HG03025 (cell line): ENCODE measurements around the gene F8.

ENCODE experiments used
- ATAC-seq: cut with Tn5 transposase; IDR thresholded peaks from one replicate; pipeline ENCODE4 v1.9.1; 2021; ENCODE audit warnings: mild to moderate bottlenecking, moderate library complexity; ENCODE audit not compliant: unreplicated experiment, low FRiP score

F8 gene

DNA sequence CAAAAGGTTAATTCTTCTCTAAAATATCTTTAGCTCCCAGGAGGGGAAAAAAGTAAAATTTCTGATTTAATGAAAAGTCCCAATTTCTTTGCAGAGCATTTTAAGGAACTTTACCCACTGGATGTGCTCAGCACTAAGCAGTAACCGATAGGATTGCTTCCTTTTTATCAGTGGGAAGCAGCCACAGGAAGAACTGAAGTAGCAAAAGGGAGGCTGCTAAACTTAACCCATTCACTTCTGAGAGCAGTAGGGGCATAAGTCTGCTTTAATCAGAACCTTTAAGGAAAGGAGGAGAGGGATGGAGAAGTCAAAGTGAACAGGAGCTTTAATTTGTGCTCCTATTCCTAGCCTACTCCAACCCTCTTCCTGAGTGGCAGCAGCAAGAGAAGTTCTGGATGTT, at the start of gene F8:
Gene F8 (minus strand): TSS at position 139 of the 400 bp plus-strand sequence. CDS start 171 bp downstream, outside the sequence.
- ATAC-seq: no peak

GRCh38 chrX:155071694-155072280, 49.3 kb upstream of the F8 start:
- no peak for ATAC-seq

DNA sequence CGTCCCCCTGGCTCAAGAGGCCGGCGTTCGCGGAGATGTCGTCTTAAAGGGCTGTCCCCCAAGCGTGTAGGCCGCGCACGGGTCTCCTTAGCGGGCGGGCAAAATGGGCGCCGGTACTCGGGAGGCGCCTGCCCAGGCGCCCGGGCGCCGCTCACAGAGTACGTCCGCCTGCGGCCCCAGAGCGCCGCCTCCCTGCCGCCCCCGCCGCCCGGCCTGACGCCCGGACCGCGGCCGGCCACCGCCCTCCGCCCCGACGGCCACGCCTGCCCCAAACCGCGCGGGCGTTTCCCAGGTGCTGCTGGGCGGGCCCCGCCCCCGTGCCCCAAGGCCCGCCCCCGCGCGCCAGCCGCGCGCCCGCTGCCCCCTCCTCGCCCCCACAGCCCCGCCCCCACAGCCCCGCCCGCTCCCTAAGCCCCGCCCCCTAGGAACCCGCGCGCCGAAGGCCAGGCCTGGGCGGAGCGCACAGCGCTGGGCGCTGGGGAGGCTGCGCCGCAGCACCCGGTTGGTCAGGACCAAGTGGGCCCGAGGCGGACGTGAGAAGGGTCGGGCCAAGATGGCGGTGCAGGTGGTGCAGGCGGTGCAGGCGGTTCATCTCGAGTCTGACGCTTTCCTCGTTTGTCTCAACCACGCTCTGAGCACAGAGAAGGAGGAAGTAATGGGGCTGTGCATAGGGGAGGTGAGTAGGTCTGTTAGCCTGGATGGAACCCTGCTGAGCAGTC, 48.6 kb upstream of the F8 start, which contains the start of the genes BRCC3, CMC4 and MTCP1:
Gene BRCC3 (plus strand): TSS at position 534 of the 719 bp plus-strand sequence. CDS start 20 bp downstream, at position 554.
Gene CMC4 (minus strand): TSS at position 162 of the 719 bp plus-strand sequence. CDS start 7,113 bp downstream, outside the sequence.
Gene MTCP1 (minus strand): TSS at position 162 of the 719 bp plus-strand sequence. CDS start 5,126 bp downstream, outside the sequence.
- peak; percentile 92 for ATAC-seq

DNA sequence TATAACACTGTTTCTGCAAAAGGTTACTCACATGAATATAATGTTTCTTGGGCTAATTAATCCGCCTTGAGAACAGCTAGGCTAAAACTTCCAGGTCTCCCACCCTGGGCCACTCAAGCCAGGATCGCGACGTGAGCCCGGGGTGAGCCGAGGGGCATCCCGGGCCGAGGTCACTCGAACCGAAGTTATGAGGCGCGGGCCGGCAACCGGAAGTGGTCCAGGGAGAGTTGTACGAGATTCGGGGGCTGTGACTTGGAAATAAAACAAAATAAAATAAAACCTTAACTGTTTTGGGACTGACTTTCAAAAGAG, 48.1 kb upstream of the F8 start:
- ATAC-seq: peak; percentile 18

DNA sequence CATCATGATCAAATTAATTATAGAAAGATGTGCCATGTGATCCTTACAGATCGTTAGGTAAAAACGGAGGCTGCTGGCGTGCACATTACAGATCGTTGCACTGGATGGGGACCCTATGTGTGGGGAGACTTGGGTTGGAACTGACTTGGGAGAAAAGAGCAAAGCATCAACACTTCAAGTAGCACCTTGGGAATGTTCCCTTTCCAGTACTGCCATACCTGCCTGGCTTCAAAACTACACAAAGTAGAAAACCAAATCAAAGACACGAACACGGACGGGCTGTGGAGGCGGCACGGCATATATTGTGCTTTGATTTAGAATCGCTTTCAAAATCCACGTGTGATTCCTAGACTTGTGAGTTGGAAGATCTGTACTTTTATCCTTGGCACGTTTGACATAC, 47.5 kb upstream of the F8 start:
- ATAC-seq: no peak

- no peak for ATAC-seq
Measured at GRCh38 chrX:155069414-155069813, 46.9 kb upstream of the F8 start.

DNA sequence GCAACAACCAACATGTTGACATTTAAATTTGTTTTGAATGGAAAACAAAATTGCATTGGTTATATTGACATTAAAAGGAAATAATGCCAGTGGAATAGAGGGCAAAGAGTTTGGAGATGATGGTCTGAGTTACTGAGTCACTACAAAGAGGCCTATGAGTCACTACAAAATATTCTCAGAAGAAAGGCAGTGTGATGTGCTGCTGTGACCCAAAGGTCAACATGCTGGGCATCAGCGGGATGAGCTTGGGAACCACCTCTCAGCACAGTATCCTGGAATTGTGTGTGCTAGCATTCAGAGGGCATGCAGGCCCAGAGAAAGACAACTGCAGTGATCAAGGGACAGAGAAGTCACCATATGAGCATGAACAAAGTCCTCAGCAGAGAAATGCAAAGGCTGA, 45.6 kb upstream of the F8 start:
- ATAC-seq: no peak

GRCh38 chrX:155065035-155065734, 42.7 kb upstream of the F8 start:
- no peak for ATAC-seq

DNA sequence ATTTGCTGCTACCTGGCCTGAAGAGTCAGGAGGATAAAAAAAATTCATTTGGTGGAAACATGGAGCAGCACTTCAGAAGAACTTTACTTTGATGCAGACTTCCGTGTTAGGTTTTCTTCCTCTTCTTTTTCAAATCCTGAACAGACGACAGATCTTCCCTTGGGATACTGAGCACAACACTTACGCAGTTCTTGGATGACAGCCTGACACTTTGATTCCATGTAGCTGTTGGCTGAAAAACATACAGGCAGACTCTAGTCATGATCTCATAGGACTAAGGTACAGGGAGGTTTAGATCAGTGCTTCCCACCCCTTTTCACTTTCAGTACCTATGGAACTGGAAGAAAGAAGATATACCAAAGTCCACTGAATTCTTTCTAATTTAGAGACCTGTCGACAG, 39.2 kb upstream of the F8 start:
- no peak for ATAC-seq

DNA sequence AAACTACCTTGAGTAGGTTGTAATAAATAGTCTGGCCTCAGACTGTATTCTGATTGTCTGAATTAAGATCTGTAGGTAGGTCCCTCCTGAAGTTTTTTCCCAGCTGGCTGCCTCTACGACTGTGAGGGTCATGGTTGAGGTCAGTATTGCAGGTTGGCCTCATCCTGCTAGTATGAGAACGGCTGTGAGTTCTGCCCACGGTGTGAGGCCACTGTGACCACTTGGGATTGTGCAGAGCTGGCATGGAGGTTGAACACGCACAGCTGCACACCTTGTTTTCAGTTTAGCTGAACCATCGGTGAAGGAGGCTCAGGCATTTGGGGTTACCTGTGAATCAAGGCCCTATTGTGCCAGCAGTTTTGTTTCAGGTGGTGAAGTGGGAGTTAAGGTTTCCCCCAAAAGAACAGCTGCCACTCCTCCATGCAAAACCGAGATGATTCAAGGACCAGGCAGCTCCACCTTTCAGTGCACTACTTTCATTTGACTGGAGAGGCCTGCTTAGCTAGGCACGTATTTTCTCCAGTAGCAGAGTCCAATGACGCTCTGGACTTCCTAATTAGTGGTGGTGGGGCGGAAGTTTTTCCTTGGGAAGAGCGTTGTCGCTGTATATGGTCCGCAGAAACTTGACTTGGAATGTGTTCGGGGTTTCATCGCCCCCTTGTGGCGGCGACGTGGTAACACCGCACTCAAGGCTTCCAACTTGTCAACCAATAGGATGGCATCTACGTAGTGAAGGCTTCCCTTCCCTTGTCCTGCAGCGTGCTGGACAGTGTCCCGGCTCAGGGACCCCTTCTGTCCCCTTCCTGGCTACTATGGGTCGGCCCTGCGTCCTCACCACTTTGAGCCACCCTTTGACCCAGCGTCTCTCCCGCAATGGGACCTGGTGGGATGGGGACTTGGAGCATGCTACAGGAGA, 34.6 kb upstream of the F8 start:
- peak; percentile 81 for ATAC-seq

DNA sequence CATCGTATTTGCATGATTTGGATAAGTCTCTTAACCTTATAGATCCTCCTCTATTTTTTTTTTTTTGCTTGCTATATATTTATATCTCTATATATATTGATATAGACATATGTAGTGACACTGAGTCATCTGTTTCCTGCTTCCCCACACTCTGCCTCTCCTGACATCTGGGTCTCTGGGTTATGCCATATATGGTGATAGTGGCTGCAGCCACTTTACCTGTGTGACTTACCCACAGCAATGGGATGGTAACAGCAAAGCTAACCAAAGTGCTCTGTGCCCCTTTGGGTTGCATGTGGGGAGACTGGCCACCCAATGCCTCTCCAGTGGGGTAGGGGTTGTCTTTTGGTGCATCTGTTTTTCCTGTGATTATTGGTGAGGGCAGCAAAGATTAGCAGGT, 33.9 kb upstream of the F8 start:
- no peak for ATAC-seq

GRCh38 chrX:155055494-155055893, 33.0 kb upstream of the F8 start:
- no peak for ATAC-seq

- ATAC-seq: no peak
Measured at GRCh38 chrX:155054255-155054654, 31.7 kb upstream of the F8 start.

GRCh38 chrX:155053656-155054055, 31.1 kb upstream of the F8 start:
- no peak for ATAC-seq

DNA sequence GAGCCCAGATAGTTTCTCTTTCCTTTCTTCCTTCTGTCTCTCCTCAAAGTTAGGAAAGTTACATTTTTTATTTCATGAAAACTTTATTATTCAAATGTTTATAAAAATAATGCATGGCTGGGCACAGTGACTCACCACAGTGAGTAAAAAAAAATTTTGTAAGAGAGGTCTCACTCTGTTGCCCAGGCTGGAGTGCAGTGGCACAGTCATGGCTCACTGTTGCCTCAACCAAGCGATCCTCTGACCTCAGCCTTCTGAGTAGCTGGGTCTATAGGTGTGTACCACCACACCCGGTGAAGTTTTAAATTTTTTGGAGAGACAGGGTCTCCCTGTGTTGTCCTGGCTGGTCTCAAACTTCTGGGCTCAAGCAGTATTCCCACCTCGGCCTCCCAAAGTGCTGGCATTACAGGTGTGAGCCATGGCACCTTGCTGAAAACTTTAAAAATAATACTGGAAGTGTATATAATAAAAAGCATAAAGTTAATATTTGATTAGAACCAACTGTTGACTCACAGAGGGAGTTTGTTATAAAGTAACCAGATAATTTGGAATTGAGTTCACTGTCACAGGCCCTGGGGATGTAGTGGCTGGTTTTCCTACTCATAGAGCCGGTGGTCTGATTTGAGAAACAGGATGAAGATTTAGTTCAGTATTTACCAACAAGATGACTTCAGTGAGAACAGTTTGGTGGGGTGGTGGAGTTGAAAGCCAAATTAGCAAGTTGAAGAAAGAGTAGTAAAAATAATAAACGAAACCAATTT, 30.4 kb upstream of the F8 start:
- ATAC-seq: no peak

GRCh38 chrX:155048977-155049619, 26.6 kb upstream of the F8 start:
- ATAC-seq: no peak

DNA sequence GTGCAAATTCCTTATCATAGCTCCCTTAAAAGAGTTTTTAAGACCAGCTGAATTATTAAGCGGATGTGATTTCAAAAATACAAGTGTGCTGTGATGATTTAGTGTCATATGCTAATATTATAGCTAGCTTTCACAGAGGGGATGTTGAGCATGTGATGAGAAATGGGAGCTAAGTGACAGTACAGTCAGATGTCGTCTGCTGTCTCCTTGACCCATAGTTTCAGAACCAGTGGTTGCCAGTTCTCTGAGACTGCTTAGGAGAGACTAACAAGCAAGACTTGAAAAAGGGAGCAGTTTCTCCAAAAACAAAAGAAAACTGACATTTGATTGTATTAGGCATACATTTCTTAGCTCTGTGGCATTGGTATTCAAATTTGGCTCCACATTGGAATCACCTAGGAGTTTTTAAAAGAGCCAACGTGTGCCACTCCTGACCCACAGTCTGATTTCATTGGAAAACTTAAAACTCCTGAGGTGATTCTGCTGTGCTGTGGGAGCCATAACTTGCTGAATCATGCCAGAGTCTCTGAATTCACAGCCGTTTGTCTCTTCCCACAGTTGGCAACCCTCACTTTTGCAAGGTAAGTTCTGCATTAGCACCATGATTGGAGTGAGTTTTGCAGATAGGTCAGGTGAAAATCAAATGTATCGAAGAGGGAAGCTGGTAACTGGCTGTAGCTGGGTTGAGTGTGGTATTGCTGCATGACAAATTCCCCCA, 24.4 kb upstream of the F8 start:
- ATAC-seq: no peak

DNA sequence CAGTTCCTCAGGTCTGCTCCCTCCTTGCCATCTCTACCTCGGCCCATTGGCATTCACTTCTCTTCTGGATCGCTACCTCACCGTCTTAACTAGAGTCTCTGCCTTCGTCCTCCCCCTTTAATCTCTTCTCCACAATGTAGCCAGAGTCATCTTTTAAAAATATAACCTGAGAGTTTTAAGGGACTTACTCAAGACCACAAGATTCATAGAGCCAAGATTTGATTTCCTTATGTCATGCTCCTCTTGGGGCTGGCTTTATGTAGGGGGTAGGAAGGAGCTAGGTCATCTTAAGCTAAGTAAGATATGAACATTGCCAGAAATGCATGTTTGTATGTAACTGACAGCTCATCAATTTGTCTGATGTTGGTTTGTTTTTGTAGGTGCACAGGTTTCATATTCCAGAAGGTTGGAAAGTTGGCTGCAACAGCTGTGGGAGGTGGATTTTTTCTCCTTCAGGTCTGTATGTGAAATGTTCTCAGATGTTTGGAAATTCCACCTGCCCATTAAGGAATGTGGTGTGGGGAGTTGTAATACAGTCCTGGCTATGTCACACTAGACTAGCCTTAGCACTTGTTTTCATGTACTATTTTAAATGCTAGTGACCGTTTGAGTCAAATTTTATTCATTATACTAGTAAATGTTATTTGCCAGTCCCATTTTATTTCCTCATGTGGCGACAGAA, 23.7 kb upstream of the F8 start:
- ATAC-seq: no peak
